ENCODE results near the gene SMTNL2.

DNA sequence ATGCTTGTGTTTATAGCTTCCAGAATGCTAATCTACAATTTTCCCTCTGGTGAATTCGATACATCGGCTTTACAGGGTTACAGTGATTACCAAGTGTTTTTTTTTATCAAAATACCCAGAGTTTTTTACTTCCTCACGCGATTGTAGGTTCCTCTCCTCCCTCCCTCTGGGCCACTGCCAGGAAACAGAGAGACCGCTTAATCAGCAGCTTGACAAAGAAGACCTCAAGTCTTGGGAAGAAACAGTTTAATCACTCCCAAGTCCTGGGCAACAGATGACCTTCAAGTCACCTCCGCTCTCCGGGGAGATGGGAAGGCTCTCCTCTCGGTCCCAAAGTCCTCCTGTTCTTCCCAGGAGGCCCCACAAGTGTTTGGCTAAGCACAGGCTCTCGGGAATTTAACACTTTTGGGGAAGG, 23.5 kb downstream of the SMTNL2 start:
- TF ChIP-seq POLR2A (IDR thresholded peaks at IDR 0.05): no peak
- no peak for TF ChIP-seq CTCF (IDR thresholded peaks at IDR 0.05)

Data from right lobe of liver (tissue), 4 donors.